GM10266 (cell line): ENCODE measurements around the gene SCAMP5.
A peak's percentile ranks its signal among the peaks of the same experiment; 100 is the strongest.

Experiments
- DNase-seq: peaks from one replicate; pipeline ENCODE4 v3.0.0; 2012; ENCODE audit errors: extremely low spot score
- CTCF ChIP-seq: IDR thresholded peaks from 2 replicates; pipeline ENCODE4 v1.5.1; 2012; ENCODE audit warnings: mild to moderate bottlenecking, low read depth; ENCODE audit not compliant: control insufficient read depth, insufficient read depth; ENCODE audit errors: missing control alignments

SCAMP5 gene

GRCh38 chr15:75067123-75067830 is 71.9 kb downstream of the SCAMP5 start:
- no peak for TF ChIP-seq CTCF

DNA sequence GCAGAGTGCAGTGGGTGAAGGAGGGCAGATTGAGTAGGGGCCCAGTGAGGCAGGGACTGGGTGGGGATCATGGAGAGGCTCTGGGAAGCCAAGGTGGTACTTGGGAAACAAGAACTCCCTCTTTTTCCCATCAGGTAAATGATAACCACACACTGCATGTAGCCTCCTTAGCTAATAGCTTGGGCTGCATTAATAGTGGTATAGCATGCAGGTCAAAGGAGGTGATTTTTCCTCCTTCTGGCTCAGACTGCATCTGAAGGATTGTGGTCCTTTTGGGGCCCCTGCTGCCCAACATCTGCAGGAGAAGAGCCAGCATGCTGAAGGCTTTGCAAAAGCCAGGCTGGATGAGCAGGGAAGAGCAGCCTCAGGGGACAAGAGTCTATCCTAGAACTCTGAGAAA is 73.4 kb downstream of the SCAMP5 start:
- TF ChIP-seq CTCF = no peak
- DNase-seq = no peak

More at GRCh38 chr15:75067123-75067830, 71.9 kb downstream of the SCAMP5 start:
- peak; percentile 27 for DNase-seq

- DNase-seq = peak; percentile 75
- no peak for TF ChIP-seq CTCF
Measured at GRCh38 chr15:75069301-75069925, 74.0 kb downstream of the SCAMP5 start.

DNA sequence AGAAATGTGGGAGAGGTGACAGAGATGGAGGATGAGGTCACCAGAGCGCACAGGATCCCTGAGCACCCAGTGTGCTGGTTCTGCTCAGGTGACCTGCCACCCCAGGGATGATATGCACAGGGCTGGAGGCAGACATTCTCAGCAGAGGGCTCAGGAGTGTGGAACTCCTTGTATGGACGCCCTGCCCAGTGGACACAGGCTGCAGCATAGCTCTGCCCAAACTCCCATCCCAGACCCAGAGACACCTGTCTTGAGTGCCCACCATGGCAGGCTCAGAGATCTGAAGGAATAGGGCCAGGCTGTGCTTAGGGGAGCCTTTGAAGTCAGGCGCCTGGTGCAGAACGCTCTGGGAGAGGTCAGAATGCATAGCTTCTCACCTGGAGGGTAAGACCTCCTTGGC is 75.3 kb downstream of the SCAMP5 start:
- TF ChIP-seq CTCF = no peak
- DNase-seq = no peak
